NT2/D1 (cell line): ENCODE data around the gene EXOSC6.
"Not testable (repeated sequence)": the region's sequence is repeated elsewhere in the genome, so short reads cannot be mapped to it uniquely, and the experiment has no call there.

Experiments used
- DNase-seq: peaks from one replicate; pipeline ENCODE4 v3.0.0-alpha.2; 2011; ENCODE audit warnings: low read depth, low spot score
- H3K27me3 ChIP-seq: 2 replicates; pipeline ENCODE4 v1.6.0; 2011; ENCODE audit warnings: mild to moderate bottlenecking; ENCODE audit not compliant: insufficient read length, insufficient read depth
- H3K36me3 ChIP-seq: 2 replicates; pipeline ENCODE4 v1.6.1; 2011; ENCODE audit warnings: mild to moderate bottlenecking, low read length, mixed read lengths; ENCODE audit not compliant: insufficient read depth, insufficient read length
- H3K4me1 ChIP-seq: 2 replicates; pipeline ENCODE4 v1.5.1; 2011; ENCODE audit not compliant: insufficient read depth, insufficient read length
- H3K4me3 ChIP-seq: 2 replicates; pipeline ENCODE4 v1.5.1; 2011; ENCODE audit warnings: low read depth; ENCODE audit not compliant: insufficient read length
- H3K9ac ChIP-seq: 2 replicates; pipeline ENCODE4 v1.6.0; 2011; ENCODE audit warnings: low read depth; ENCODE audit not compliant: insufficient read length
- H3K9me3 ChIP-seq: 2 replicates; pipeline ENCODE4 v1.5.1; 2011; ENCODE audit warnings: mild to moderate bottlenecking, low read length; ENCODE audit not compliant: insufficient read depth
- SUZ12 ChIP-seq: IDR thresholded peaks from 2 replicates; pipeline ENCODE4 v1.6.1; 2011; ENCODE audit not compliant: insufficient read length, insufficient read depth; ENCODE audit errors: extremely low read depth
- YY1 ChIP-seq: IDR thresholded peaks from 2 replicates; pipeline ENCODE4 v1.6.1; 2011; ENCODE audit not compliant: insufficient read length, insufficient read depth
- ZNF274 ChIP-seq: IDR thresholded peaks from 2 replicates; pipeline ENCODE4 v1.6.1; 2011; ENCODE audit warnings: mild to moderate bottlenecking, low read depth, low read length

Gene EXOSC6

GRCh38 chr16:70290949-70291519, 39.3 kb upstream of the EXOSC6 start:
- H3K4me3 ChIP-seq = no peak overlapping the region
- H3K9ac ChIP-seq = no peak overlapping the region
- H3K9me3 ChIP-seq = peaks cover 6% of the 10 kb centered on the region; the same call in 1 of the 2 replicates
- no peaks in the 10 kb centered on the region for H3K4me1 ChIP-seq
- no peaks in the 10 kb centered on the region for H3K27me3 ChIP-seq
- no peak for DNase-seq
- TF ChIP-seq SUZ12 (no peak), ZNF274 (no peak), YY1 (no peak)
- peaks cover 8% of the 10 kb centered on the region for H3K36me3 ChIP-seq

GRCh38 chr16:70289229-70290094, 37.7 kb upstream of the EXOSC6 start, which contains the start of gene AARS1:
AARS1 (minus strand) TSS chr16:70289506; CDS start chr16:70282763, 6,743 bp downstream.
- Histone ChIP-seq H3K4me1 (no peaks in the 10 kb centered on the region), H3K36me3 (peaks cover 23% of the 10 kb centered on the region), H3K27me3 (no peaks in the 10 kb centered on the region), H3K9ac (peak within 1 kb of the TSS; percentile 99), H3K4me3 (peak within 1 kb of the TSS; percentile 96), H3K9me3 (peaks cover 4% of the 10 kb centered on the region; the same call in 1 of the 2 replicates)
- TF ChIP-seq ZNF274 = no peak
- TF ChIP-seq SUZ12 = no peak
- TF ChIP-seq YY1 = no peak
- peak; percentile 99 for DNase-seq

- Histone ChIP-seq H3K36me3 (peaks cover 38% of the 10 kb centered on the region), H3K9ac (peak overlapping the region; percentile 99), H3K4me3 (peak overlapping the region; percentile 96)
- not testable (repeated sequence) for H3K27me3 ChIP-seq, DNase-seq, H3K4me1 ChIP-seq, H3K9me3 ChIP-seq
Measured at GRCh38 chr16:70287304-70287971, 35.7 kb upstream of the EXOSC6 start.

- no peak for TF ChIP-seq SUZ12
- Histone ChIP-seq H3K36me3 (peaks cover 78% of the 10 kb centered on the region), H3K9me3 (no peaks in the 10 kb centered on the region), H3K4me1 (no peaks in the 10 kb centered on the region), H3K4me3 (no peak overlapping the region), H3K27me3 (no peaks in the 10 kb centered on the region), H3K9ac (no peak overlapping the region)
- DNase-seq = no peak
Measured at GRCh38 chr16:70276392-70276791, 24.7 kb upstream of the EXOSC6 start.

GRCh38 chr16:70271696-70272095, 20.0 kb upstream of the EXOSC6 start:
- peaks cover 78% of the 10 kb centered on the region for H3K36me3 ChIP-seq
- DNase-seq = no peak
- TF ChIP-seq SUZ12 = no peak
- TF ChIP-seq YY1 = no peak
- TF ChIP-seq ZNF274 = no peak
- H3K4me1 ChIP-seq = no peaks in the 10 kb centered on the region
- H3K27me3 ChIP-seq = no peaks in the 10 kb centered on the region
- H3K9ac ChIP-seq = no peak overlapping the region
- H3K9me3 ChIP-seq = no peaks in the 10 kb centered on the region
- H3K4me3 ChIP-seq = no peak overlapping the region

GRCh38 chr16:70270176-70270575, 18.4 kb upstream of the EXOSC6 start:
- H3K4me1 ChIP-seq = no peaks in the 10 kb centered on the region
- H3K4me3 ChIP-seq = no peak overlapping the region
- TF ChIP-seq ZNF274 (no peak), SUZ12 (no peak), YY1 (no peak)
- no peak for DNase-seq
- H3K9me3 ChIP-seq = no peaks in the 10 kb centered on the region
- no peak overlapping the region for H3K9ac ChIP-seq
- no peaks in the 10 kb centered on the region for H3K27me3 ChIP-seq
- peaks cover 81% of the 10 kb centered on the region for H3K36me3 ChIP-seq

GRCh38 chr16:70269471-70269870, 17.7 kb upstream of the EXOSC6 start:
- no peak overlapping the region for H3K4me3 ChIP-seq
- no peaks in the 10 kb centered on the region for H3K27me3 ChIP-seq
- TF ChIP-seq SUZ12 = no peak
- no peak for TF ChIP-seq ZNF274
- TF ChIP-seq YY1 = no peak
- H3K9ac ChIP-seq = no peak overlapping the region
- no peaks in the 10 kb centered on the region for H3K9me3 ChIP-seq
- no peaks in the 10 kb centered on the region for H3K4me1 ChIP-seq
- DNase-seq = no peak
- peaks cover 82% of the 10 kb centered on the region for H3K36me3 ChIP-seq

GRCh38 chr16:70267922-70268321, 16.2 kb upstream of the EXOSC6 start:
- not testable (repeated sequence) for H3K27me3 ChIP-seq, DNase-seq, H3K9me3 ChIP-seq, H3K9ac ChIP-seq, H3K4me3 ChIP-seq, H3K4me1 ChIP-seq
- H3K36me3 ChIP-seq = peaks cover 91% of the 10 kb centered on the region
